ENCODE results near the gene RBM17.
"Not testable (repeated sequence)": the region's sequence is repeated elsewhere in the genome, so short reads cannot be mapped to it uniquely, and the experiment has no call there.

Gene RBM17, protein sequence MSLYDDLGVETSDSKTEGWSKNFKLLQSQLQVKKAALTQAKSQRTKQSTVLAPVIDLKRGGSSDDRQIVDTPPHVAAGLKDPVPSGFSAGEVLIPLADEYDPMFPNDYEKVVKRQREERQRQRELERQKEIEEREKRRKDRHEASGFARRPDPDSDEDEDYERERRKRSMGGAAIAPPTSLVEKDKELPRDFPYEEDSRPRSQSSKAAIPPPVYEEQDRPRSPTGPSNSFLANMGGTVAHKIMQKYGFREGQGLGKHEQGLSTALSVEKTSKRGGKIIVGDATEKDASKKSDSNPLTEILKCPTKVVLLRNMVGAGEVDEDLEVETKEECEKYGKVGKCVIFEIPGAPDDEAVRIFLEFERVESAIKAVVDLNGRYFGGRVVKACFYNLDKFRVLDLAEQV

GRCh38 chr10:6088721-6089333 lies at the start of gene RBM17:
Gene RBM17 (plus strand): TSS chr10:6089034. CDS start chr10:6097066, 8,032 bp downstream.
- peak; percentile 98 for DNase-seq (ENCODE audit: low read depth)

DNA sequence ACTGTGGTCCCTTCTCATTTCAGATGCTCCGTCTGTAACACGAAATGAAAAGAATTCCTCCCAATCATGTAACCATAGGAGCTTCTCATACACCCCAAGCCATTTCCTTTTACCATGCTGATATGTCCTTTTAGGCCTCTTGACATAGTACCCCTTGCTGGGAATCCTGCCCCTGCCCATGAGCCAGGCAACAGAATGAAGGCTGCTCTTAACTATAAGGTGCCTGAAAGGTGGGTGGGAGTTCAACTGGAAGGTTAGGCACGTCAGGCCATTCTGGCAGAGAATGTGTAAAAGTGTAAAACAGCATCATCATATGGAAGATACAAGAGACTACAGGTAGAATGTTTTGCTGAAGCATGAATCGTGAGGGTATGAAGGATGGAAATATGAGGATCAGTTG lies 49.1 kb upstream of the RBM17 start:
- no peak for DNase-seq (ENCODE audit: low read depth)

DNA sequence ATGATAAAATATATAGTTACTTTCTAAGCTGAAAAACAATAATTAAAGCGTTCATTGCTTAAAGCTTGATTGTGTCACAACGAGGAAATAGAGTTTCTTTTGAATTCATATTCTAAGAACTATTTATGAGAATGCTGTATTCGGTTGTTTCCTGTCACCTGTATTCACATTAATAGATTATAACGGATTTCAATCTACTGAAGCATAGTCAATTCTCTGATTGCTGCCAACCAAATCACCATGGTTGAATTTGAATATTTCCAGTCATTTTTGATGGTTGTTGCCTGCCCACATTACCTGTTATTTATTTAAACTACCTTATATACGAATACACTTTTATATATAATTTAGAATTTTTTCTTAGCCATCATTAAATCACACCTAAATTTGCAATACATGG lies 48.6 kb upstream of the RBM17 start:
- no peak for DNase-seq (ENCODE audit: low read depth)

DNA sequence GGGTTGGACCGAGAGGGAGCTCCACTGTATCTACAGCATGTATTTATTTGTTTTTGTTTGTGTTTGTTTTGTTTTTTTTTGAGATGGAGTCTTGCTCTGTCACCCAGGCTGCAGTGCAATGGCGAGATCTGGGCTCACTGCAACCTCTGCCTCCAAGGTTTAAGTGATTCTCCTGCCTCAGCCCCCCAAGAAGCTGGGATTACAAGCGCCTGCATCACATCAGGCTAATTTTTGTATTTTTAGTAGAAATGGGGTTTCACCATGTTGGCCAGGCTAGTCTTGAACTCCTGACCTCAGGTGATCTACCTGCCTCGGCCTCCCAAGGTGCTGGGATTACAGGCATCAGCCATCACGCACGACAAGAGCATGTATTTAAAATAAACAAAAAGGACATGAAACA lies 45.5 kb upstream of the RBM17 start:
- not testable (repeated sequence) for DNase-seq (ENCODE audit: low read depth)

GRCh38 chr10:6044060-6044459 lies 44.8 kb upstream of the RBM17 start:
- no peak for DNase-seq (ENCODE audit: low read depth)

- no peak for DNase-seq (ENCODE audit: low read depth)
These were observed 44.0 kb upstream of the RBM17 start for GRCh38 chr10:6044751-6045313.

- no peak for DNase-seq (ENCODE audit: low read depth)
These were observed 43.5 kb upstream of the RBM17 start for GRCh38 chr10:6045314-6045848.

- DNase-seq (ENCODE audit: low read depth) = no peak
These were observed 42.7 kb upstream of the RBM17 start for GRCh38 chr10:6045878-6046772.

GRCh38 chr10:6046773-6047611 lies 41.8 kb upstream of the RBM17 start:
- no peak for DNase-seq (ENCODE audit: low read depth)

- no peak for DNase-seq (ENCODE audit: low read depth)
These were observed 41.0 kb upstream of the RBM17 start for GRCh38 chr10:6047847-6048246.

- no peak for DNase-seq (ENCODE audit: low read depth)
These were observed 40.4 kb upstream of the RBM17 start for GRCh38 chr10:6048281-6049030.

DNA sequence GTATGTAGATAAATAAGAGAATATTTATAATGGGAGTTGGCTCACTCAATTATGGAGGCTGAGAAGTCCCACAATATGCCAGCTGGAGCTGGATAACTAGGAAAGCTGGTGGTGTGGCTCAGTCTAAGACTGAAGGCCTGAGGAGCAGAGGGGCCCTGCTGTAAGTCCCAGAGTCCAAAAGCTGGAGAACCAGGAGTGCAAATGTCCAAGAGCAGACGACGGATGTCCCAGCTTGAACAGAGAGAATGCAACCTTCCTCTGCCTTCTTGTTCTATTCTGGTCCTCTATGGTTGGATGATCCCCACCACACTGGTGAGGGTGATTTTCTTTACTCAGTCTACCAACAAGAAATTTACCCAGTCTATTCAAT lies 39.8 kb upstream of the RBM17 start:
- DNase-seq (ENCODE audit: low read depth) = no peak

GRCh38 chr10:6050801-6051445 lies 37.9 kb upstream of the RBM17 start:
- peak; percentile 88 for DNase-seq (ENCODE audit: low read depth)

- peak; percentile 83 for DNase-seq (ENCODE audit: low read depth)
These were observed 36.3 kb upstream of the RBM17 start for GRCh38 chr10:6052247-6053221.

DNA sequence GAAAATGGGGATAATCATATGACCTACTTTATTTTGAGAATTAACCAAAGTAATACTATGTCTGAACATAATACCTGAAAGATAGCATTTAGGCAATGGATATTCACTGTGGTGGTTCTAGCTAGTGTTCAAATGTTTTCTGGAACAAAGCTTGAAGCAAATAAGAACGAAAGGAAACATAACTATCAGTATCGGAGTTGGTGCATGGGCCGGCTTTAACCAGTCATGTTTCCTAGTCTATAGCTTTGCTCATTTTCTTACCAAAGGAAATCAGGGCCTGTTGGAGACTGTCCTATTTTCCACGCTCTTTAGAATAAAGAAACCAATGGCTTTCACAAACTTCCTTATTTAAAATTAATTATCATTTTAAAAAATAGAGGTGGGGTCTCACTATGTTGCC lies 35.5 kb upstream of the RBM17 start:
- DNase-seq (ENCODE audit: low read depth) = no peak

GRCh38 chr10:6053816-6054631 lies 34.8 kb upstream of the RBM17 start:
- no peak for DNase-seq (ENCODE audit: low read depth)

DNA sequence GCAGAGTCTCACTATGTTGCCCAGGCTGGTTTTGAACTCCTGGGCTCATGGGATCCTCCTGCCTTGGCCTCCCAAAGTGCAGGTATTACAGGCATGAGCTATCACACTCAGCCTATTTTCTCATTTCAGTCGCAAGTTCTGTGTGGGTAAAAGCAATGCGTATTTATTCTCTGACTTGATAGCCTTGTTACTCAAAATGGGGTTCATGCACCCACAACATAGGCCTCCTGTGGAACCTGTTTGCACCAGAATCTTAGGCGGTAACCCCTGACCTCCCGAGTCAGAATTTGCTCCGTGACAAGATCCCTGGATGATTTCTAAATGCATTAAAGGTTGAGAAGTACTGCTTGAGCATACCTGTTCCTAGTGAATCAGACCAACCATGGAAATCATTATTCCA lies 34.0 kb upstream of the RBM17 start:
- DNase-seq (ENCODE audit: low read depth) = no peak

DNA sequence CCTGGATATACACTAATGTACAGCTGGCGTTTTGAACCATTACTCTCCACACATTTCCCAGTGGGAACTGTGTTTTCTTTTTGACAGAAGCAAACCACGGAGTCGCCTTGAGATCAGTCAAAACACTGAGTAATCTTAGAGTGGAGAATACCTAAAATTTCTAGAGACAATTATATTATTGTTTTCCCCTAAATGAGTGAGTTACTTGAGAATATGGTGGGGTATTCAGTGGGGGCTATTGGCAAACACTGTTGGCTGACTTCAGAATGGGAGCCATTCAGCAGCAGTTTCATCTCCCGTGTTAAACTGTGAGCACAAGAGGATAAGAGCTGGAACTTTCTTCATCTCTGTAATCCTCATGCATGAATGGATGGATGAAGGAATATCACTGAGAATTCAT lies 32.9 kb upstream of the RBM17 start:
- DNase-seq (ENCODE audit: low read depth) = no peak
